Ovary (tissue), 3 donors: Measurements from ENCODE around the gene PCDHA9.
"Not testable (repeated sequence)": the region's sequence is repeated elsewhere in the genome, so short reads cannot be mapped to it uniquely, and the experiment has no call there.

Experiments
- EP300 ChIP-seq: sonication (generic); formaldehyde crosslinking; IDR thresholded peaks from one replicate; pipeline ENCODE4 v1.6.1; 2017; ENCODE audit warnings: antibody characterized with exemption
- POLR2A ChIP-seq: fragments of 450-650 bp; IDR thresholded peaks from one replicate; pipeline ENCODE4 v1.6.1; 2017; ENCODE audit warnings: antibody characterized with exemption, mild to moderate bottlenecking, moderate library complexity
- TF ChIP-seq, protein P1 (sequence below), 3 donors: fragments of 450-650 bp in 2 of 3; fragments of 200-600 bp in 1 of 3; IDR thresholded peaks; one replicate each; pipeline versions ENCODE4 v1.5.1 to v1.8.0; 2016 to 2022; ENCODE audit warnings: antibody characterized with exemption in 3 of 3, mild to moderate bottlenecking in 1 of 3
- donor health status: DM: no; HTN: no; CAD: no.

DNA sequence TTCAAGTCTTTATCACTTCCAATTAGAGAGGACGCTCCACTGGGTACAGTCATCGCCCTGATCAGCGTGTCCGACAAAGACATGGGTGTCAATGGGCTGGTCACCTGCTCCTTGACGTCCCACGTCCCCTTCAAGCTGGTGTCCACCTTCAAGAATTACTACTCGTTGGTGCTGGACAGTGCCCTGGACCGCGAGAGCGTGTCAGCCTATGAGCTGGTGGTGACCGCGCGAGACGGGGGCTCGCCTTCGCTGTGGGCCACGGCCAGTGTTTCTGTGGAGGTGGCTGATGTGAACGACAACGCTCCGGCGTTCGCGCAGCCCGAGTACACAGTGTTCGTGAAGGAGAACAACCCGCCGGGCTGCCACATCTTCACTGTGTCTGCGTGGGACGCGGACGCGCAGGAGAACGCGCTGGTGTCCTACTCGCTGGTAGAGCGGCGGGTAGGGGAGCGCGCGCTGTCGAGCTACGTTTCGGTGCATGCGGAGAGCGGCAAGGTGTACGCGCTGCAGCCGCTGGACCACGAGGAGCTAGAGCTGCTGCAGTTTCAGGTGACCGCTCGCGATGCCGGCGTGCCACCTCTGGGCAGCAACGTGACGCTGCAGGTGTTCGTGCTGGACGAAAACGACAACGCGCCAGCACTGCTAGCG, 39.8 kb upstream of the PCDHA9 start:
- TF ChIP-seq, protein P1, sequence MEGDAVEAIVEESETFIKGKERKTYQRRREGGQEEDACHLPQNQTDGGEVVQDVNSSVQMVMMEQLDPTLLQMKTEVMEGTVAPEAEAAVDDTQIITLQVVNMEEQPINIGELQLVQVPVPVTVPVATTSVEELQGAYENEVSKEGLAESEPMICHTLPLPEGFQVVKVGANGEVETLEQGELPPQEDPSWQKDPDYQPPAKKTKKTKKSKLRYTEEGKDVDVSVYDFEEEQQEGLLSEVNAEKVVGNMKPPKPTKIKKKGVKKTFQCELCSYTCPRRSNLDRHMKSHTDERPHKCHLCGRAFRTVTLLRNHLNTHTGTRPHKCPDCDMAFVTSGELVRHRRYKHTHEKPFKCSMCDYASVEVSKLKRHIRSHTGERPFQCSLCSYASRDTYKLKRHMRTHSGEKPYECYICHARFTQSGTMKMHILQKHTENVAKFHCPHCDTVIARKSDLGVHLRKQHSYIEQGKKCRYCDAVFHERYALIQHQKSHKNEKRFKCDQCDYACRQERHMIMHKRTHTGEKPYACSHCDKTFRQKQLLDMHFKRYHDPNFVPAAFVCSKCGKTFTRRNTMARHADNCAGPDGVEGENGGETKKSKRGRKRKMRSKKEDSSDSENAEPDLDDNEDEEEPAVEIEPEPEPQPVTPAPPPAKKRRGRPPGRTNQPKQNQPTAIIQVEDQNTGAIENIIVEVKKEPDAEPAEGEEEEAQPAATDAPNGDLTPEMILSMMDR (IDR thresholded peaks at IDR 0.05) = not testable (repeated sequence)
- not testable (repeated sequence) for TF ChIP-seq POLR2A, EP300
